Measurements from ENCODE around the gene ANTXR1. TPM values are rescaled to one million over a fixed set of nuclear protein-coding genes. Genes with fewer than 3 reads are reported as not detected.

Gene ANTXR1
- total and polyA plus RNA-seq, 2 experiments from 2014 or later: 29.1 to 34.7 TPM

- no peaks in the 10 kb centered on the region for H3K9me3 ChIP-seq (ENCODE audit: low read depth)
- no peak overlapping the region for H3K4me2 ChIP-seq
- no peaks in the 10 kb centered on the region for H3K27me3 ChIP-seq
- H3K4me1 ChIP-seq (ENCODE audit: insufficient read depth): no peaks in the 10 kb centered on the region
- no peak for DNase-seq (ENCODE audit: low spot score)
- WGBS (ENCODE audit: low lambda C conversion rate, missing lambda C conversion rate): 89% methylated on average over 5 of the region's 5 CpGs
- no peaks in the 10 kb centered on the region for H3K9me2 ChIP-seq (replicated peaks; ENCODE audit: insufficient read depth)
- no peak overlapping the region for H3K27ac ChIP-seq
- no peaks in the 10 kb centered on the region for H3K79me2 ChIP-seq
- no peaks in the 10 kb centered on the region for H4K20me1 ChIP-seq (ENCODE audit: insufficient read depth, poor library complexity, severe bottlenecking)
- TF ChIP-seq EZH2phosphoT487 (IDR thresholded peaks at IDR 0.05; ENCODE audit: low read depth, severe bottlenecking, unreplicated experiment) (no peak), EZH2 (IDR thresholded peaks at IDR 0.05; ENCODE audit: borderline replicate concordance) (no peak), CTCF (IDR thresholded peaks at IDR 0.05; ENCODE audit: poor library complexity) (no peak)
- H3K4me3 ChIP-seq: no peak overlapping the region
- H2AFZ ChIP-seq: no peak overlapping the region
- no peaks in the 10 kb centered on the region for H3K36me3 ChIP-seq (replicated peaks; ENCODE audit: insufficient read depth, low read depth)
These were observed 20.6 kb upstream of the ANTXR1 start for GRCh38 chr2:68992341-68992740.

GRCh38 chr2:68992933-68993332, 20.0 kb upstream of the ANTXR1 start:
- Histone ChIP-seq H3K9me2 (replicated peaks; ENCODE audit: insufficient read depth) (no peaks in the 10 kb centered on the region), H3K27ac (no peak overlapping the region), H3K79me2 (no peaks in the 10 kb centered on the region), H3K4me2 (no peak overlapping the region), H4K20me1 (ENCODE audit: insufficient read depth, poor library complexity, severe bottlenecking) (no peaks in the 10 kb centered on the region), H2AFZ (no peak overlapping the region), H3K36me3 (replicated peaks; ENCODE audit: insufficient read depth, low read depth) (no peaks in the 10 kb centered on the region), H3K4me1 (ENCODE audit: insufficient read depth) (no peaks in the 10 kb centered on the region), H3K27me3 (no peaks in the 10 kb centered on the region), H3K4me3 (no peak overlapping the region), H3K9me3 (ENCODE audit: low read depth) (no peaks in the 10 kb centered on the region)
- no peak for TF ChIP-seq CTCF (IDR thresholded peaks at IDR 0.05; ENCODE audit: poor library complexity)
- no peak for TF ChIP-seq EZH2phosphoT487 (IDR thresholded peaks at IDR 0.05; ENCODE audit: low read depth, severe bottlenecking, unreplicated experiment)
- TF ChIP-seq EZH2 (IDR thresholded peaks at IDR 0.05; ENCODE audit: borderline replicate concordance): no peak
- no peak for DNase-seq (ENCODE audit: low spot score)
- 77% methylated on average over 3 of the region's 3 CpGs for WGBS (ENCODE audit: low lambda C conversion rate, missing lambda C conversion rate)

- H3K9me3 ChIP-seq (ENCODE audit: low read depth): no peaks in the 10 kb centered on the region
- no peak overlapping the region for H3K4me2 ChIP-seq
- H2AFZ ChIP-seq: no peak overlapping the region
- no peaks in the 10 kb centered on the region for H3K27me3 ChIP-seq
- no peaks in the 10 kb centered on the region for H3K9me2 ChIP-seq (replicated peaks; ENCODE audit: insufficient read depth)
- H3K79me2 ChIP-seq: no peaks in the 10 kb centered on the region
- no peak overlapping the region for H3K27ac ChIP-seq
- DNase-seq (ENCODE audit: low spot score): no peak
- H3K36me3 ChIP-seq (replicated peaks; ENCODE audit: insufficient read depth, low read depth): no peaks in the 10 kb centered on the region
- no peaks in the 10 kb centered on the region for H4K20me1 ChIP-seq (ENCODE audit: insufficient read depth, poor library complexity, severe bottlenecking)
- TF ChIP-seq EZH2 (IDR thresholded peaks at IDR 0.05; ENCODE audit: borderline replicate concordance) (no peak), EZH2phosphoT487 (IDR thresholded peaks at IDR 0.05; ENCODE audit: low read depth, severe bottlenecking, unreplicated experiment) (no peak), CTCF (IDR thresholded peaks at IDR 0.05; ENCODE audit: poor library complexity) (no peak)
- 80% methylated on average over 7 of the region's 7 CpGs for WGBS (ENCODE audit: low lambda C conversion rate, missing lambda C conversion rate)
- H3K4me3 ChIP-seq: no peak overlapping the region
- no peaks in the 10 kb centered on the region for H3K4me1 ChIP-seq (ENCODE audit: insufficient read depth)
These were observed 19.3 kb upstream of the ANTXR1 start for GRCh38 chr2:68993660-68994059.

- WGBS (ENCODE audit: low lambda C conversion rate, missing lambda C conversion rate): 92% methylated on average over 4 of the region's 4 CpGs
- H3K9me2 ChIP-seq (replicated peaks; ENCODE audit: insufficient read depth): no peaks in the 10 kb centered on the region
- no peak overlapping the region for H3K4me3 ChIP-seq
- H3K9me3 ChIP-seq (ENCODE audit: low read depth): no peaks in the 10 kb centered on the region
- no peaks in the 10 kb centered on the region for H4K20me1 ChIP-seq (ENCODE audit: insufficient read depth, poor library complexity, severe bottlenecking)
- H3K27ac ChIP-seq: no peak overlapping the region
- no peaks in the 10 kb centered on the region for H3K27me3 ChIP-seq
- TF ChIP-seq CTCF (IDR thresholded peaks at IDR 0.05; ENCODE audit: poor library complexity) (no peak), EZH2 (IDR thresholded peaks at IDR 0.05; ENCODE audit: borderline replicate concordance) (no peak)
- H3K4me2 ChIP-seq: no peak overlapping the region
- H3K4me1 ChIP-seq (ENCODE audit: insufficient read depth): no peaks in the 10 kb centered on the region
- no peaks in the 10 kb centered on the region for H3K79me2 ChIP-seq
- no peak for DNase-seq (ENCODE audit: low spot score)
- no peaks in the 10 kb centered on the region for H3K36me3 ChIP-seq (replicated peaks; ENCODE audit: insufficient read depth, low read depth)
- no peak overlapping the region for H2AFZ ChIP-seq
These were observed 18.1 kb upstream of the ANTXR1 start for GRCh38 chr2:68994864-68995263.

All from hepatocyte (in vitro differentiated cells).